ENCODE data around the gene FAT2. TPM values are rescaled to one million over a fixed set of nuclear protein-coding genes. Genes with fewer than 3 reads are reported as not detected.

FAT2 gene
- total and polyA plus RNA-seq, 2 experiments from 2014 or later = 0.06 to 0.59 TPM

GRCh38 chr5:151574444-151574996 is 16.6 kb downstream of the FAT2 start:
- no peak overlapping the region for H2AFZ ChIP-seq
- Mint-ChIP-seq H3K36me3 (ENCODE audit: low read depth) (no peaks in the 10 kb centered on the region), H3K4me3 (no peak overlapping the region), H3K27me3 (ENCODE audit: insufficient read depth, low read depth, poor library complexity) (peaks cover 3% of the 10 kb centered on the region), H3K4me1 (peaks cover 14% of the 10 kb centered on the region), H3K27ac (no peak overlapping the region), H3K9me3 (no peaks in the 10 kb centered on the region)
- no peaks in the 10 kb centered on the region for H4K20me1 ChIP-seq (replicated peaks; ENCODE audit: insufficient read depth)
- H3K4me3 ChIP-seq = no peak overlapping the region
- DNase-seq (ENCODE audit: low spot score) (no peak), ATAC-seq (no peak)
- TF ChIP-seq EZH2phosphoT487 (IDR thresholded peaks at IDR 0.05; ENCODE audit: unreplicated experiment) = no peak
- no peak for TF ChIP-seq EZH2 (IDR thresholded peaks at IDR 0.05; ENCODE audit: low read depth, unreplicated experiment)
- no peak for TF ChIP-seq JUNB (IDR thresholded peaks at IDR 0.05; ENCODE audit: unreplicated experiment)
- H3K36me3 ChIP-seq (ENCODE audit: insufficient read depth) = no peaks in the 10 kb centered on the region
- peaks cover 9% of the 10 kb centered on the region; the same call in 1 of the 2 replicates for H3K27me3 ChIP-seq (ENCODE audit: insufficient read depth)
- no peaks in the 10 kb centered on the region for H3K79me2 ChIP-seq (replicated peaks; ENCODE audit: insufficient read depth)
- no peaks in the 10 kb centered on the region for H3K9me2 ChIP-seq (ENCODE audit: insufficient read depth)
- no peaks in the 10 kb centered on the region for H3F3A ChIP-seq (replicated peaks; ENCODE audit: low read depth)
- peaks cover 9% of the 10 kb centered on the region; the same call in 1 of the 2 replicates for H3K4me1 ChIP-seq (ENCODE audit: insufficient read depth)
- no peak overlapping the region for H3K4me2 ChIP-seq
- H3K27ac ChIP-seq (ENCODE audit: low read depth) = no peak overlapping the region

DNA sequence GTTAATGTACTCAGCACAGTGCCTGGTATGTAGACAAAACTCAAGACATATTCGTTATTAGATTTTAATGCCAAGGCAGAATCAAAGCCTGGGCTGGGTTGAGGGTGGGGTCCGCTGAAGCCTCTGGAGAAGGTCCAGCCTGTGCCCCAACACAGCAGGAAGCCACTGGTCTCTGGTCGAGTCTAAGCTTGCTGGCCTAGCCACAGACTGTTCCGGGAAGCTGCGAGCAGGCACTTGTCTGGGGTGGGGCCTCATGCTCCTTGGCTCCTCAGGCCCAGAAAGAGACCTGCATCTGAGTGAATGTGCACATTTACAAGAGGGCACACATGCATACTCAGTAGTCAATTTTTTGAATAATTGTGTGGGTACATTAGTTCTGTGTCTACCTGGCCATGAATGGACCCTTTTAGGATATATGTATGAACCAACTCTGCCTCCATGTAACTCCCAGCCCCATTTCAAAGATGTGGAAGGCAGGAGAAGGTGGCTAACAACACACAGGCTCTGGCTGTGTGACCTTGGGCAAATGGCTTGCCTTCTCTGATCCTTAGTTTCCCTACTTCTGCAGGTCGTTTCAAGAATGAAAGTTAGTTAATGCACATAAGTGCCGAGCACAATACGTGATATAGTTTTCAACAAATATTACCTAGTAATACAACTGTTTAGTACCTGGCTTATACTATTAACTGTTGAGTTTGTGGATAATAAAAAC is 18.3 kb downstream of the FAT2 start:
- Mint-ChIP-seq H3K36me3 (ENCODE audit: low read depth) (no peaks in the 10 kb centered on the region), H3K27me3 (ENCODE audit: insufficient read depth, low read depth, poor library complexity) (peaks cover 1% of the 10 kb centered on the region), H3K4me3 (no peak overlapping the region), H3K4me1 (peaks cover 14% of the 10 kb centered on the region), H3K27ac (no peak overlapping the region), H3K9me3 (no peaks in the 10 kb centered on the region)
- Histone ChIP-seq H3K36me3 (ENCODE audit: insufficient read depth) (no peaks in the 10 kb centered on the region), H3K27me3 (ENCODE audit: insufficient read depth) (peaks cover 9% of the 10 kb centered on the region; the same call in 1 of the 2 replicates), H4K20me1 (replicated peaks; ENCODE audit: insufficient read depth) (no peaks in the 10 kb centered on the region), H3K27ac (ENCODE audit: low read depth) (no peak overlapping the region), H3K9me2 (ENCODE audit: insufficient read depth) (peaks cover 2% of the 10 kb centered on the region; the same call in 1 of the 2 replicates), H3K79me2 (replicated peaks; ENCODE audit: insufficient read depth) (no peaks in the 10 kb centered on the region), H2AFZ (no peak overlapping the region), H3F3A (replicated peaks; ENCODE audit: low read depth) (no peaks in the 10 kb centered on the region), H3K4me1 (ENCODE audit: insufficient read depth) (peaks cover 9% of the 10 kb centered on the region; the same call in 1 of the 2 replicates), H3K4me2 (no peak overlapping the region), H3K4me3 (no peak overlapping the region)
- DNase-seq (ENCODE audit: low spot score) = no peak
- ATAC-seq = no peak
- TF ChIP-seq EZH2phosphoT487 (IDR thresholded peaks at IDR 0.05; ENCODE audit: unreplicated experiment) (no peak), ZNF462 (CRISPR knock-in tag; IDR thresholded peaks at IDR 0.05) (no peak), EZH2 (IDR thresholded peaks at IDR 0.05; ENCODE audit: low read depth, unreplicated experiment) (no peak), POLR2AphosphoS5 (IDR thresholded peaks at IDR 0.05; ENCODE audit: low read depth) (no peak), NANOG (IDR thresholded peaks at IDR 0.05; ENCODE audit: borderline replicate concordance) (no peak), ZNF114 (CRISPR knock-in tag; IDR thresholded peaks at IDR 0.05) (no peak)
- TF ChIP-seq, protein P1, sequence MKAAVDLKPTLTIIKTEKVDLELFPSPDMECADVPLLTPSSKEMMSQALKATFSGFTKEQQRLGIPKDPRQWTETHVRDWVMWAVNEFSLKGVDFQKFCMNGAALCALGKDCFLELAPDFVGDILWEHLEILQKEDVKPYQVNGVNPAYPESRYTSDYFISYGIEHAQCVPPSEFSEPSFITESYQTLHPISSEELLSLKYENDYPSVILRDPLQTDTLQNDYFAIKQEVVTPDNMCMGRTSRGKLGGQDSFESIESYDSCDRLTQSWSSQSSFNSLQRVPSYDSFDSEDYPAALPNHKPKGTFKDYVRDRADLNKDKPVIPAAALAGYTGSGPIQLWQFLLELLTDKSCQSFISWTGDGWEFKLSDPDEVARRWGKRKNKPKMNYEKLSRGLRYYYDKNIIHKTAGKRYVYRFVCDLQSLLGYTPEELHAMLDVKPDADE (IDR thresholded peaks at IDR 0.05) = no peak
